HUES48 (cell line): Measurements from ENCODE around the gene DAD1.
"Not testable (repeated sequence)": the region's sequence is repeated elsewhere in the genome, so short reads cannot be mapped to it uniquely, and the experiment has no call there.

Experiments used
- H3K27ac ChIP-seq: one replicate; pipeline ENCODE4 v1.7.0; 2013; ENCODE audit warnings: low read depth, low read length, inconsistent platforms
- H3K27me3 ChIP-seq: 2 replicates; pipeline ENCODE4 v1.6.1; 2013; ENCODE audit warnings: mild to moderate bottlenecking, low read length; ENCODE audit not compliant: control insufficient read depth, insufficient read depth
- H3K36me3 ChIP-seq: 2 replicates; pipeline ENCODE4 v1.6.1; 2013; ENCODE audit warnings: low read length; ENCODE audit not compliant: control insufficient read depth, insufficient read depth
- H3K4me1 ChIP-seq: 2 replicates; pipeline ENCODE4 v1.6.1; 2013; ENCODE audit warnings: mild to moderate bottlenecking, low read length; ENCODE audit not compliant: control insufficient read depth, insufficient read depth
- H3K4me3 ChIP-seq: 2 replicates; pipeline ENCODE4 v1.5.1; 2013; ENCODE audit warnings: mild to moderate bottlenecking, low read depth, low read length
- H3K9ac ChIP-seq: 2 replicates; pipeline ENCODE4 v1.6.1; 2013; ENCODE audit warnings: mild to moderate bottlenecking, low read depth, low read length, moderate library complexity
- H3K9me3 ChIP-seq: 2 replicates; pipeline ENCODE4 v1.6.1; 2013; ENCODE audit warnings: low read length; ENCODE audit not compliant: control insufficient read depth, insufficient read depth

DAD1 gene

DNA sequence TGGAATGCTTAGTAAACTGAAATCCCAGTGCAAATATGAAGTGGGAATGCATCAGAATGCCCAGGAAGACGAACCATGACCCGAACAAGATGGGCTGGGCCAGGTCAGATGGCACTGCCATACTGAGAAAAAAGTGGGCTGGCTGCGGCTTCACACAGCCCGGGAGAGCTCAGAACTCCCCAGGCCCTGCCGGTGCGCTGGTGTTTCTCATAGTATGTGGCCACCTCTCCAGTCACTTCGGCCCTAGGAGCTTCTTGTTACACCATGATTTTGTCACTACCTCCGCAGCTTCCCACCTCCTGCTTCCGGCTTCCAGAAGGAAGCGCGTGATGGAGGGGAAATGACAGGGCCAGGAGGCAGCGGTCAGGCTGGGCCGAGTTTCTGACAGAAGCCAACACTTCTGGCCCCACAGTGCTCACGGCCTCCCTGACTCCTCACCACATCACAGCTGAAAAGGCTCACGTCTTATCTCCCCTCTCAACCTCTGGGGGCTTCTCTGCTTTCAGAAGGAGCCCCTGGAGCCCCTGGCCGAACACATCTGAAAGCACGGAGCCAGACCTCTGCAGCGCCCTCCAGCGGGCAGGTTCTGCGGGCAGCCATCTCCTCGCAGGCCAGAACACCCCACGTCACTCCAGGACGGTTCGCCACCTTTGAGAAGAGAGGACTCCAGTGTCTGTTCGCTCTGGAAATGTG lies 30.7 kb downstream of the DAD1 start:
- Histone ChIP-seq H3K9ac (no peak overlapping the region), H3K9me3 (no peaks in the 10 kb centered on the region), H3K27me3 (no peaks in the 10 kb centered on the region), H3K4me1 (peaks cover 18% of the 10 kb centered on the region), H3K27ac (no peak overlapping the region), H3K4me3 (no peak overlapping the region), H3K36me3 (no peaks in the 10 kb centered on the region)

DNA sequence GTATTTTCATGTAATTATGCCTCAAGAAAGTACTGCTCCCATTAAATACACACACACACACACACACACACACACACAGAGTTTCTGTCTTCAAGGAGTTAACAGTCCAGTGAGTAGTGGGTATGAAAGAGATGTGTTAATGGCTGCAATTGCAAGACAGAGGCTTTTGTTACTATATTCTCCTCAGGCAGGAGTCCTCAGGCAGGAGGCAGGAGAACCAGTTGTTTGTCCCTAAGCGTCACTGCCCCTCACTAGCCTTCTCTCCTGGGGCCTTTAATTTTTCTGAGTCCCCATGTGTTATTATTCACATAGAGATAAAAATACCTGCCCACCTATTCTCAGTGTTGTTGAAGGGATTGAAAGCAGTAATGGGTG lies 31.2 kb downstream of the DAD1 start:
- Histone ChIP-seq H3K9ac (no peak overlapping the region), H3K9me3 (no peaks in the 10 kb centered on the region), H3K27ac (no peak overlapping the region), H3K4me3 (no peak overlapping the region; the same call in 1 of the 2 replicates), H3K36me3 (no peaks in the 10 kb centered on the region), H3K27me3 (no peaks in the 10 kb centered on the region), H3K4me1 (peaks cover 18% of the 10 kb centered on the region)

DNA sequence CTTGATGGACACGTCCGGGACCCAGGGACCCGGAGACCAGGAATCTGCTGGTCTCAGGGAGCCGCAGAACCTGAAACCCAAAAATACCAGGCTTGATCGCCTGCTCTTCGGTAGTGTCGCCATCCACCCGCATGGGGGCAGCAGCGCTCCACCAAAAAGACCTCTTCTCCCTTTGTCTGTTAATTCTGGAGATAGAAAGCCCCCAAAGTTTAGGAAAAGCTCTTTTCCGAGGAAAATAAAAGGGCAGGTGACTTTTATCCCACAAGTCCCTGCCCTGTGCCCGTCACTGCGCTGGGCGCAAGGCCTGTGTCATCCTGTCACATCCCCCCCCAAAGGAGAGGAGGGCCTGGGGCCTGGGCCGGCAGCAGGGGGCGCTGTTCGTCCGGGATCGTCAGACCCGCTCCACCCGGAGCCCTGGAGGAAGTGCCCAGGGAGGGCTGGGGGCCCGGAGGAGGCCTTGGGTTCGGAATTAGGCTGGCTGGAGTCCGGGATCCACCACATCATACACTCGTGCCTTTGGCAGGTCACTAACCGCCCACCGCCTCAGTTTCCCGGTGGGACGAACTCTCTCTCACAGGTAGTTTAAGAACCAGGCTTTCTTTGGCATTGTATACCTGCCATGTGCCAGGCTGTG lies 31.9 kb downstream of the DAD1 start:
- Histone ChIP-seq H3K36me3 (no peaks in the 10 kb centered on the region), H3K9ac (peak overlapping the region; percentile 58; the same call in 1 of the 2 replicates), H3K27ac (peak overlapping the region; percentile 62), H3K27me3 (no peaks in the 10 kb centered on the region), H3K9me3 (no peaks in the 10 kb centered on the region), H3K4me1 (peaks cover 18% of the 10 kb centered on the region), H3K4me3 (peak overlapping the region; percentile 47; the same call in 1 of the 2 replicates)

DNA sequence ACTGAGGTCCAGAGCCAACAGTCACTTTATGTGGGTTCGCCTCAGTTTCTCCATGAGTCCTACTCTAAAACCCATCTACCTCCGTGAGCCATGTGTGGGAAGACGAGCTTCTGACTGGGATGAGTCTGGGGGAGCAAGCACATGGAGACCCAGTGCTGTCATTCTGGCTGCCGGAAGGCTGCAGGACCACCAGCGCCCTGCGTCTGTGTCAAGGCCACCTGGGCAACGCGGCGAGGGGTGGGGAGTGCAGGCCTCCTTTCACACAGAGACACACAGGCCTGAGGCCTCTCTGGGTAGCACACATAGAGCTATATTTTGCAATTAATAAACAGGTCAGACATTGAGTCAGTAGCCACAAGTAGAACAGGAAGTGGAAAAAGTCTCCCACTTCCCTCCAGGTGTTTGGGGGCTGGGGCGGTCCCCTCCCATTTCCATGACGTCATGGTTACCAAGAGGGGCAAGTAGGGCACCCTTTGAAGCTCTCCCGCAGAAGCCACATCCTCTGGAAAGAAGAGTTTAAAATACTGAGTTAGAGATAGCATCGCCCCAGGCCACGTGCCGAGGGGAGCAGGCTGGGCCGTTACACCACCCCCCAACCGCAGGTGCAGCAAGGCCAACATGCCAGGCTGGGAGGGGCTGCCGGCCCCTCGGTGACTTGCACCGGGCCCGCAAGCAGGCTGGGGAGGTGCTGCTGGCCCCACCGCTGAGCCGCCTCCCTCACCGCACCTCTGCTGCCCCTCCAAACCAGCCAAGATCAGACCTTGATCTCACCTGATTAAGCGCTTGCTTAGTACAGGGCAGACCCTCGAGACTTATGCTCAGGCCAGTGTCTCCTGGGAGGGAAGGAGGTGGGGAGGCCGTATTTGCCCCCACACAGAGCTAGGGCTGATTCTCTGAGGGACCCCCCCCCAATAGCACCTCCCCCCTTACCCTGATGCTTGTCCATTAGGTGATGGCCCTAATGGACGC lies 32.7 kb downstream of the DAD1 start:
- H3K27ac ChIP-seq, result no peak overlapping the region
- H3K4me1 ChIP-seq, result peaks cover 18% of the 10 kb centered on the region
- H3K4me3 ChIP-seq, result no peak overlapping the region

DNA sequence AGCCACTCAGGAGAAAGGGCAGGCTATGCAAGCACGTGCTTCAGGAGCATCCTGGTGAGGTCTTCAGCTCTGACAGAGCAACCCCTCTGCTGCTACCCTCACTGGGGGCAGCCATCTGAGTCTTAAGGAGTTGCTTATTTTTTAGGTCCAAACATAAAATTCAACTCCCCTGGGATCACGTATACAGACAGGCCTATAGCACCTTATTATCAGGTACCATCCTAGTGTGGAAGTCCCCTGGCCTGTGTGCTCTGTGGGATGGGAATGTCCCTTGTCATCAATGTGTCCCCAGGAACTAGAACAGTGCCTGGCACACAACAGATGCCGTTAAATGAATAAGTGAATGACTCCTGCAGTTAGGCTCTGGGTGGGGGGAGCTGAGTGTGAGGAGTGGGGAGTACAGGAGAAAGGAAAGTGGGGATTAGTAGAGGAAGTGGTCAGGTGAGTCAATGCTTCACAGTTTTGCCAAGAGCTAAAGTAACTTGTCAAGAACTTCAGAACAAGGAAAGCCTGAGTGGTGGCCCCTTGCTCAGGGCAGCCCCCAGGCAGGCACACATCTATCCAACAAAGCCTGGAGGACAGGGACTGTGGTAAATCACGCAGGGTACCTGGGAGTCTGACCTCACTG lies 33.5 kb downstream of the DAD1 start:
- no peak overlapping the region for H3K4me3 ChIP-seq
- no peak overlapping the region for H3K27ac ChIP-seq
- H3K9ac ChIP-seq, result no peak overlapping the region
- H3K4me1 ChIP-seq, result peaks cover 21% of the 10 kb centered on the region
- H3K36me3 ChIP-seq, result no peaks in the 10 kb centered on the region
- H3K9me3 ChIP-seq, result no peaks in the 10 kb centered on the region
- no peaks in the 10 kb centered on the region for H3K27me3 ChIP-seq

More for the DNA sequence above, 32.7 kb downstream of the DAD1 start:
- Histone ChIP-seq H3K27me3 (no peaks in the 10 kb centered on the region), H3K9ac (no peak overlapping the region), H3K36me3 (no peaks in the 10 kb centered on the region), H3K9me3 (no peaks in the 10 kb centered on the region)

DNA sequence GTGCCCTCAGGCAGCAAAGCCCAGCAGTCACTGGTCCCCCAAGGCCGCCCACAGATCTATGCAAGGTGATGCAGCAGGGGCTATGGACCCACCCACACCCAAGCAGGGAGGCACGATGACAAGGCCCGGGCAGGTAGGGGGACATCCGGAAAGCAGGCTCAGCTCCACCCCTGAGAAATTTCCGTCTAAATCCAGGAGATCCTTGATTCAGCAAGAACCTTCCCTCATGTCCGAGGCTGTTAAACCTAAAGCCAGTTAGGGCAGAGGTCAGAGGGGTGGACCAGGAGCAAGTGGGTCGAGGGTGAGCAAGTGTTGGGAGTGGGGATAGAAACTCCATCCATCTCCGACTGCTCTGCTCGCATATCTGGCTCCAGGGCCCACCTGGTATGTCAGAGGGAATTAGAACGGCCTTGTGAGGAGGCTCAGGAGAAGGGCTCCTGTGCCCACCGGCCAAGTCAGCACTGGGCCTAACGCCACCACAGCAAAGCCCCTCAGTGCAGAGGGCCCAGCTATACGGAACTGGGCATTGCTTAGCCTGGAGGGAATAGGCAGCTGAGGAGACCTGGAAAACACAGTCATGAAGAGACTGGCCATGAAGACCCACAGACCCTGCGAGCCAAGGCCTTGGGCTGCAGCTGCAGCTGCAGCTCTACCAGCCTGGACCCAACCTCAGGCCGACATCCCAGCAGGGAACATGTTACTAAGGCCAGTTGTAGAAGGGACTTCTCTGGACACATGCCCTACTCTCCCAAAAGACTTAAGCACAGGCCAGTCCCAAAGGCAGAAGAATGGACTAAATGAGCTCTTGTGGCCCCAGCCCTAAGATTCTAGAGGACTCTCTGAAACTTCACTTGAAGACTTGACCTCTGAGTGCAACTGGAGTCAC lies 34.3 kb downstream of the DAD1 start:
- H3K9me3 ChIP-seq, result no peaks in the 10 kb centered on the region
- peaks cover 29% of the 10 kb centered on the region for H3K4me1 ChIP-seq
- H3K4me3 ChIP-seq, result no peak overlapping the region
- H3K36me3 ChIP-seq, result no peaks in the 10 kb centered on the region
- no peak overlapping the region for H3K27ac ChIP-seq
- H3K27me3 ChIP-seq, result no peaks in the 10 kb centered on the region
- no peak overlapping the region for H3K9ac ChIP-seq

DNA sequence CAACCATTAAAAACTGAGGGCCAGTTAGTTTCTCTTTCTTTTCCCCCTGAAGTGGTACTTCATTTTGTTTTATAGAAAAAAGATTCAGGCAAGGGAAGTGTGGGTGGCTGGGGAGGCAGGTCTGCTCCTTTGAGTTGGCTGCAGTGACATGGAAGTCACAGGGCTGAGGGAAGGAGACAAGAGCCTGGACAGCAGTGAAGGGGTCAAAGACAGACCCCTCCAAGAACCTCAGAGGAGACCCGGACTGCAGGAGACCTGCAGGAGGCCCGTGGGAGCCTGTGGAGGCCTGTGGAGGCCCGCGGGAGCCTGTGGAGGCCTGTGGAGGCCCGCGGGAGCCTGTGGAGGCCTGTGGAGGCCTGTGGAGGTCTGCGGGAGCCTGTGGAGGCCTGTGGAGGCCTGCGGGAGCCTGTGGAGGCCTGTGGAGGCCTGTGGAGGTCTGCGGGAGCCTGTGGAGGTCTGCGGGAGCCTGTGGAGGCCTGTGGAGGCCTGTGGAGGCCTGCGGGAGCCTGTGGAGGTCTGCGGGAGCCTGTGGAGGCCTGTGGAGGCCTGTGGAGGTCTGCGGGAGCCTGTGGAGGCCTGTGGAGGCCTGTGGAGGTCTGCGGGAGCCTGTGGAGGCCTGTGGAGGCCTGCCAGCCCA lies 35.0 kb downstream of the DAD1 start:
- not testable (repeated sequence) for H3K9ac ChIP-seq, H3K27ac ChIP-seq

DNA sequence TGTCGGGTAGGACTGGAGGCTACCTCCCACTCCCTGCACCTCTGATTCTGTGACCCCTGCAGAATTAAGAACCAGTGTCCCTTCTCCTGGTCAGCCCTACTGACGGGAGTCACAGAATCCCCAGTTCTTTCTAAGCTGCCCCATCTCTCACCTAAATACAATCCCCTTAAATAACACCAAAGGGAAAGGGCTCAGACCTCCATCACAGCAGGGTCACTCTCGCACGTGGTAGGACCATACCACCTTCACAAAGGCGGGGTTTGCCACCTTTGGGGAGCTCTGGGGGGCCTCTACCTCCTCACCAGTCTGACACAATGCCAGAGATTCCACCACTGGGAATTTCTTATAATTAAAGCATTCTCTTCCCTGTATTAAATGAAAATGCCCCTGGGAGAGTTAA lies 35.6 kb downstream of the DAD1 start:
- H3K27ac ChIP-seq, result no peak overlapping the region
- no peaks in the 10 kb centered on the region for H3K36me3 ChIP-seq
- peaks cover 30% of the 10 kb centered on the region for H3K4me1 ChIP-seq
- H3K9me3 ChIP-seq, result no peaks in the 10 kb centered on the region
- no peak overlapping the region for H3K9ac ChIP-seq
- no peak overlapping the region for H3K4me3 ChIP-seq
- H3K27me3 ChIP-seq, result no peaks in the 10 kb centered on the region

More for the DNA sequence above, 35.0 kb downstream of the DAD1 start:
- not testable (repeated sequence) for H3K9me3 ChIP-seq, H3K4me3 ChIP-seq, H3K36me3 ChIP-seq, H3K27me3 ChIP-seq
- peaks cover 30% of the 10 kb centered on the region for H3K4me1 ChIP-seq

DNA sequence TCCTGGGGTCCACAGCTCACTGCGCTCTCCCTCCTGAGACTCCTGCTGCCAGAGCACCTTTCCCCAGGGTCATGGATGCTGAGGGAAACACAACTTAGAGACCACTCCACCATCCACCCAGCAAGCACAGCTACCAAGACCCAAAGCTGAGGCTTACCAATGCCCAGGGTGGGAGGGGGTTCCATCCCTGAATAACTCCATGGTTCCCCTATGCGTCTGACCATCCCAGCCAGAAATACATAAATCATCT lies 36.3 kb downstream of the DAD1 start:
- H3K27ac ChIP-seq, result no peak overlapping the region
- H3K36me3 ChIP-seq, result no peaks in the 10 kb centered on the region
- H3K9ac ChIP-seq, result no peak overlapping the region
- H3K27me3 ChIP-seq, result no peaks in the 10 kb centered on the region
- no peak overlapping the region for H3K4me3 ChIP-seq
- peaks cover 25% of the 10 kb centered on the region for H3K4me1 ChIP-seq
- H3K9me3 ChIP-seq, result no peaks in the 10 kb centered on the region
